Uterus (tissue), 4 donors: Measurements from ENCODE around the gene CBFB. TPM values are rescaled to one million over a fixed set of nuclear protein-coding genes. Genes with fewer than 3 reads are reported as not detected.

Experiments
- DNase-seq, 2 donors: peaks; one replicate each; pipeline ENCODE4 v3.0.0-alpha.2; 2019 to 2020
- H3K27ac ChIP-seq, 2 donors: fragments of 200-600 bp; sonication (generic); 1 replicate in 1 of 2; 2 replicates in 1 of 2; pipeline ENCODE4 v1.5.1; 2016 to 2018
- H3K27me3 ChIP-seq, 2 donors: fragments of 200-600 bp; sonication (generic); one replicate each; pipeline ENCODE4 v1.5.1; 2018 to 2019; ENCODE audit warnings: control low read depth in 1 of 2
- H3K36me3 ChIP-seq, 2 donors: fragments of 200-600 bp; sonication (generic); one replicate each; pipeline ENCODE4 v1.5.1; 2019; ENCODE audit warnings: control low read depth in 1 of 2
- H3K4me1 ChIP-seq, 2 donors: fragments of 200-600 bp; sonication (generic); one replicate each; pipeline ENCODE4 v1.5.1; 2018 to 2019; ENCODE audit warnings: control low read depth in 1 of 2
- H3K4me3 ChIP-seq, 2 donors: fragments of 200-600 bp; sonication (generic); 1 replicate in 1 of 2; 2 replicates in 1 of 2; pipeline ENCODE4 v1.5.1; 2018 to 2019; ENCODE audit warnings: mild to moderate bottlenecking in 1 of 2
- H3K9me3 ChIP-seq, 2 donors: fragments of 200-600 bp; sonication (generic); one replicate each; pipeline ENCODE4 v1.5.1; 2019; ENCODE audit warnings: control low read depth in 1 of 2
- CTCF ChIP-seq, 4 experiments: fragments of 200-600 bp in 2 of 4; fragments of 450-650 bp in 2 of 4; sonication (generic) in 2 of 4; IDR thresholded peaks; one replicate each; pipeline ENCODE4 v1.5.1; 2016 to 2019; ENCODE audit warnings: antibody characterized with exemption in 4 of 4, mild to moderate bottlenecking in 2 of 4, moderate library complexity in 1 of 4
- POLR2A ChIP-seq, 2 donors: fragments of 450-650 bp; IDR thresholded peaks; one replicate each; pipeline ENCODE4 v1.6.1; 2016; ENCODE audit warnings: antibody characterized with exemption in 2 of 2, mild to moderate bottlenecking in 1 of 2, moderate library complexity in 1 of 2
- intact Hi-C: fragments of 100-400 bp; cut with DNase I; formaldehyde crosslinking; loops from one replicate; pipeline ENCODE4 v1.15.1; 2023; ENCODE audit warnings: low total_unique reads
- total RNA-seq, 4 donors: library from RNA; depleted of rRNA in 3 of 4; stranded (reverse); fragments of >200 nt in 3 of 4; gene quantifications; one replicate each; pipeline versions ENCODE4 v1.1.0 to v1.2.4, GENCODE V29; 2014 to 2023
- donor health status: DM: yes; HTN: yes; CAD: no.

The CBFB gene
- total RNA-seq, 4 donors from 2014 or later: 42.1 to 108 (median 75.9) TPM

GRCh38 chr16:67013823-67014633, 14.9 kb upstream of the CBFB start:
- TF ChIP-seq POLR2A (IDR thresholded peaks at IDR 0.05) (peak in 1 of 2 donors; percentile 50), CTCF (IDR thresholded peaks at IDR 0.05) (peak in 3 of 4 experiments; percentile 27 to 54 (median 33))
- H3K27me3 ChIP-seq: no peaks in the 10 kb centered on the region
- H3K4me1 ChIP-seq: peaks cover 0 to 8% of the 10 kb centered on the region in 2 donors
- H3K4me3 ChIP-seq: peak overlapping the region; percentile 40 to 49
- no peaks in the 10 kb centered on the region for H3K9me3 ChIP-seq
- H3K27ac ChIP-seq: peak overlapping the region; percentile 54 to 78
- peak; percentile 80 to 90 for DNase-seq
- intact Hi-C loops: no loop called here
- no peaks in the 10 kb centered on the region for H3K36me3 ChIP-seq

GRCh38 chr16:67014634-67015312, 14.2 kb upstream of the CBFB start:
- H3K36me3 ChIP-seq: no peaks in the 10 kb centered on the region
- DNase-seq: peak in 1 of 2 donors; percentile 4
- no peaks in the 10 kb centered on the region for H3K9me3 ChIP-seq
- intact Hi-C loops: no loop called here
- no peaks in the 10 kb centered on the region for H3K27me3 ChIP-seq
- H3K27ac ChIP-seq: peak overlapping the region; percentile 54 to 78
- TF ChIP-seq CTCF (IDR thresholded peaks at IDR 0.05) (no peak), POLR2A (IDR thresholded peaks at IDR 0.05) (no peak)
- H3K4me1 ChIP-seq: peaks cover 0 to 8% of the 10 kb centered on the region in 2 donors
- peak overlapping the region in 1 of 2 donors; percentile 49 for H3K4me3 ChIP-seq

- intact Hi-C loops: no loop called here
- Histone ChIP-seq H3K27me3 (no peaks in the 10 kb centered on the region), H3K4me3 (no peak overlapping the region), H3K9me3 (no peaks in the 10 kb centered on the region), H3K4me1 (peaks cover 0 to 8% of the 10 kb centered on the region in 2 donors), H3K27ac (no peak overlapping the region), H3K36me3 (no peaks in the 10 kb centered on the region)
- no peak for TF ChIP-seq POLR2A (IDR thresholded peaks at IDR 0.05)
- DNase-seq: peak in 1 of 2 donors; percentile 7
These were observed 13.6 kb upstream of the CBFB start for GRCh38 chr16:67015313-67015731.

GRCh38 chr16:67016143-67016542, 12.8 kb upstream of the CBFB start:
- no peaks in the 10 kb centered on the region for H3K9me3 ChIP-seq
- DNase-seq: peak in 1 of 2 donors; percentile 9
- no peaks in the 10 kb centered on the region for H3K27me3 ChIP-seq
- H3K4me3 ChIP-seq: no peak overlapping the region
- intact Hi-C loops: no loop called here
- no peaks in the 10 kb centered on the region for H3K36me3 ChIP-seq
- TF ChIP-seq POLR2A (IDR thresholded peaks at IDR 0.05): no peak
- TF ChIP-seq CTCF (IDR thresholded peaks at IDR 0.05): no peak
- no peak overlapping the region for H3K27ac ChIP-seq
- H3K4me1 ChIP-seq: peaks cover 0 to 8% of the 10 kb centered on the region in 2 donors

GRCh38 chr16:67016681-67017420, 12.1 kb upstream of the CBFB start:
- DNase-seq: peak in 1 of 2 donors; percentile 13
- Histone ChIP-seq H3K27ac (no peak overlapping the region), H3K4me3 (no peak overlapping the region), H3K36me3 (no peaks in the 10 kb centered on the region), H3K4me1 (peaks cover 0 to 8% of the 10 kb centered on the region in 2 donors), H3K27me3 (no peaks in the 10 kb centered on the region), H3K9me3 (no peaks in the 10 kb centered on the region)
- TF ChIP-seq CTCF (IDR thresholded peaks at IDR 0.05) (no peak), POLR2A (IDR thresholded peaks at IDR 0.05) (no peak)
- intact Hi-C loops: no loop called here
